Epithelial cell of proximal tubule (primary cell): ENCODE data around the gene GPR89B. TPM values are rescaled to one million over a fixed set of nuclear protein-coding genes. Genes with fewer than 3 reads are reported as not detected.
"Not testable (repeated sequence)": the region's sequence is repeated elsewhere in the genome, so short reads cannot be mapped to it uniquely, and the experiment has no call there.

Experiments used
- DNase-seq: peaks from one replicate; pipeline ENCODE4 v3.0.0-alpha.2; 2011; ENCODE audit warnings: low read depth
- H3K4me3 ChIP-seq: 2 replicates; pipeline ENCODE4 v1.5.1; 2011; ENCODE audit warnings: low read depth, mild to moderate bottlenecking, low read length
- total RNA-seq: library from RNA; depleted of rRNA; stranded (reverse); fragments of >200 nt; gene quantifications from 2 replicates; pipeline ENCODE4 v1.2.3, GENCODE V29; 2015
- TF ChIP-seq, protein P1 (sequence below): conservative IDR thresholded peaks from 2 replicates; pipeline ENCODE4 v1.5.1; 2012; ENCODE audit warnings: low read depth, mild to moderate bottlenecking, low read length

GPR89B gene
- total RNA-seq, 1 donor from 2014 or later, result 9.1 TPM

DNA sequence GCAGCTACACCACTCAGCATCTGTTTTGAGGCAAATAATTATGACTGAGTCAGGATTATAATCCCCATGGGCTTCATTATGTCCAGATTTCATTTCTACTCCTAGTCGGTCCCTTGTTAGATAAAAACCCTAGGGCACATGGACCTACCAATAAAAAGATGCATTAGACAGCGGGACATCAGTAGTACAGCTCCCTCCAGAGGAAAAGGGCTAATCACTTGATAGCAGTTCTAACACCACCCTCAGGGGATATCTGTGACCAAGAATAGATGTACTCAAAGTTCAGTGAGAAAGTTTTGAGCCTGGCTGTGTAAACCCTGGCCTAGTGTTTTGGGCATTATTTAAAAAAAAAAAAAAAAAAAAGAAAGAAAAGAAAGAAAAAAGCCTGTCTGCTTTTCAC is 15.7 kb upstream of the GPR89B start:
- TF ChIP-seq, protein P1, sequence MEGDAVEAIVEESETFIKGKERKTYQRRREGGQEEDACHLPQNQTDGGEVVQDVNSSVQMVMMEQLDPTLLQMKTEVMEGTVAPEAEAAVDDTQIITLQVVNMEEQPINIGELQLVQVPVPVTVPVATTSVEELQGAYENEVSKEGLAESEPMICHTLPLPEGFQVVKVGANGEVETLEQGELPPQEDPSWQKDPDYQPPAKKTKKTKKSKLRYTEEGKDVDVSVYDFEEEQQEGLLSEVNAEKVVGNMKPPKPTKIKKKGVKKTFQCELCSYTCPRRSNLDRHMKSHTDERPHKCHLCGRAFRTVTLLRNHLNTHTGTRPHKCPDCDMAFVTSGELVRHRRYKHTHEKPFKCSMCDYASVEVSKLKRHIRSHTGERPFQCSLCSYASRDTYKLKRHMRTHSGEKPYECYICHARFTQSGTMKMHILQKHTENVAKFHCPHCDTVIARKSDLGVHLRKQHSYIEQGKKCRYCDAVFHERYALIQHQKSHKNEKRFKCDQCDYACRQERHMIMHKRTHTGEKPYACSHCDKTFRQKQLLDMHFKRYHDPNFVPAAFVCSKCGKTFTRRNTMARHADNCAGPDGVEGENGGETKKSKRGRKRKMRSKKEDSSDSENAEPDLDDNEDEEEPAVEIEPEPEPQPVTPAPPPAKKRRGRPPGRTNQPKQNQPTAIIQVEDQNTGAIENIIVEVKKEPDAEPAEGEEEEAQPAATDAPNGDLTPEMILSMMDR, result no peak
- DNase-seq, result no peak
- H3K4me3 ChIP-seq, result no peak overlapping the region

- no peak for DNase-seq
- TF ChIP-seq, protein P1, result no peak
- no peak overlapping the region for H3K4me3 ChIP-seq
Measured at GRCh38 chr1:147913362-147913942, 14.8 kb upstream of the GPR89B start.

DNA sequence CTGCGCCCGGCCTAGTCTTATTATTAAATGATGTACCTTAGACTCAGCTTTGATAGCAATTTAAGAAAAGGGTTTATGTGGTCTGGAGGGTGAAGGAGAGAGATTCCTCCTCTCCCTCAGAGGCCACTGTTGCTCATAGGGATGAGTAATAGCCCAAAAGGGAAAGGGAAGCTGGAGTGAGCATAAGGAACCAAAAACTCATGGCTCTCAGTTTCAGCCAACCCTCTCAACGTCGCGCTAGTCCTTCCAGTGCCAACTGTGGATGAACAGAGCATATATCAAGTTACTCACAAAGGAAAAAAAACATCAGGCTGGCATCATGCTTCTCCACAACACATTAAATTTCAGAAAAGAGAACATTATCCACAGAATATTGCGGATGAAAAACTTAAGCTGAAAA is 8.3 kb upstream of the GPR89B start:
- H3K4me3 ChIP-seq, result no peak overlapping the region
- TF ChIP-seq, protein P1, result no peak
- DNase-seq, result no peak

DNA sequence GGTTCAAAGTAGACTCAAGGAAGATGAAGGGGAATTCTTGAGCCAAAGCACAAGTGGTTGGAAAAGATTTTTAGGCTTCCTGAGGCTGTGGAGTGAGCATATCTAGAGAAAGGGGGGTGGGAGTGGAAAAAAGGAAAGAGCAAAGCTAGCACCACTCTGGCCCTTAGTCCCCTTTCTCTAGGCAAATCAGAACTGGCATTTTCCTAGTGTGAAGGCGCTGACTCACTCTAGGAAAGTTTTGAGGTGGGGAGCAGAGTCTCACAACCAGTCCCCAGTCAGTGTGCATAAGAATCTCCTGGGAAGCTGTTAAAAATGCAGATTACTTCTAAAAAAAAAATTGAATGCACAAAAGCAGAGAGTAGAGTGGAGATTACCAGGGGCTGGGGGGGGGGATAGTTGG is 3.4 kb upstream of the GPR89B start:
- DNase-seq, result no peak
- H3K4me3 ChIP-seq, result no peak overlapping the region
- TF ChIP-seq, protein P1, result no peak

DNA sequence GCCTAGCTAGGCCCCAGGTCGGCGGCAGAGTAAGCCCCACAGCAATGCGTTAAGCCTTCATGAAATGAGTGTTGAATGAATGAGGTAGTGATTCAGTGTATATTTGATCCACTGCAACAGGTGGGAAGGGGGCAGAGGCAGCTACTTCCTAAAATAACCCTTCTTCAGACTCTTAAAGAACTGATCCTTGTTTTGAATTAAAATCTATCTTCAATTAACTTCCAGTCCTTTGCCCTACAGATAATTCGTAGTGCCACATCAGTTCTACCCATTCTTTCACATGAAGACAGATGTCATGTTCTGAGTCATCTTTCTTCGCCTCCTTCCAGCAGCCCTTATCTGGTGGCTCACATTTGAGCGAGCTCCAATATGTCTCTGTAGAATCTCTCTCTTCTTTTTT is 1.0 kb upstream of the GPR89B start:
- not testable (repeated sequence) for H3K4me3 ChIP-seq

DNA sequence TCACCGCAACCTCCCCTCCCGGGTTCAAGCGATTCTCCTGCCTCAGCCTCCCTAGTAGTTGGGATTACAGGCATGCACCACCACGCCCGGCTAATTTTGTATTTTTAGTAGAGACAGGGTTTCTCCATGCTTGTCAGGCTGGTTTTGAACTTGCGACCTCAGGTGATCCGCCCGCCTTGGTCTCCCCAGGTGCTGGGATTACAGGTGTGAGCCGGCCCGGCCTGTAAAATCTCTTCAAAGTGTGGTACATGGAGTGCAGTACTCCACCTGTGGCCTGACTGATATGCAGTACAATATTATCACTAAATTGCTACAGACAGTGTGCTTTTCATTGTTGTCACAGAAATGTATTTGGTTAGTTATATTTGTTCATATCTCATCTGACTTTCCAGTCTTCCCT is 531 bp upstream of the GPR89B start:
- not testable (repeated sequence) for H3K4me3 ChIP-seq, DNase-seq

More for the DNA sequence above, 1.0 kb upstream of the GPR89B start:
- DNase-seq, result not testable (repeated sequence)

DNA sequence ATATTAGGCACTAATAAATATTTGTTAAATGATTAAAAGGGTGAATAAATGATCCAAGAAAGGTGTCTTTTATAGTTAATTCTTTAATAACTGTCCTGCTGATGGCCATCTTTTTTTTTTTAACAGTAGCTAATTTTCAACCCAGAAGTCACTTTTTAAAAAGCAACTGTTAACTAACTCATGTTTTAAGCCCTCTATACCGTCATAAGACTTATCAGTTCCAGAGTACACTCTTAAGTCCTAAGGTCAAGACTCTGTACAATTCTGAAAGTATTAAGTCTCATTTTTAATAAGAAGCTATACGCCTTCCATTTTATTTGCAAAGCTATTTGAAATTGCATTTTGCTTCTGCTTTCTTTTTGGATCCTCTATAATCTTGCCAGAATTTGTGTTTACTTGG is 2.9 kb downstream of the GPR89B start:
- H3K4me3 ChIP-seq, DNase-seq: not testable (repeated sequence)

GRCh38 chr1:147935296-147935695 is 7.1 kb downstream of the GPR89B start:
- not testable (repeated sequence) for H3K4me3 ChIP-seq, DNase-seq

DNA sequence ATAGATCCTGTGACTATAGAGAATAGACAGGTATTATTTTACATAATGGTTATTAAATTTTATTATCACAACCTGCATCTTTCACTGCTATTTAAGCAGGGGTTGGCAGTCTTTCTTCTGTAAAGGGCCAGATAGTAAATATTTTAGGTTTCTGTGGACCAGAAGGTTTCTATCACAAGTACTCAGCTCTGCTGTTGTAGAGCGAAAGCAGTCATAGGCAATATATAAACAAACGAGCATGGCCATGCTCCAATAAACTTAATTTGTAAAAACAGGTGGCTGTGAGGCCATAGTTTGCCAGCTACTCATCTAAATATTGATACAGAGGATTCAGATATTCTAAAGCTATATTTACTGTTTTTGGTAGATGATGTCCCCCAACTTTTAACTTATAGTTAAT is 12.2 kb downstream of the GPR89B start:
- H3K4me3 ChIP-seq, result not testable (repeated sequence)

GRCh38 chr1:147942563-147942962 is 14.3 kb downstream of the GPR89B start:
- not testable (repeated sequence) for DNase-seq, H3K4me3 ChIP-seq

More for the DNA sequence above, 12.2 kb downstream of the GPR89B start:
- not testable (repeated sequence) for DNase-seq

GRCh38 chr1:147949517-147949916 is 21.3 kb downstream of the GPR89B start:
- DNase-seq, H3K4me3 ChIP-seq: not testable (repeated sequence)

DNA sequence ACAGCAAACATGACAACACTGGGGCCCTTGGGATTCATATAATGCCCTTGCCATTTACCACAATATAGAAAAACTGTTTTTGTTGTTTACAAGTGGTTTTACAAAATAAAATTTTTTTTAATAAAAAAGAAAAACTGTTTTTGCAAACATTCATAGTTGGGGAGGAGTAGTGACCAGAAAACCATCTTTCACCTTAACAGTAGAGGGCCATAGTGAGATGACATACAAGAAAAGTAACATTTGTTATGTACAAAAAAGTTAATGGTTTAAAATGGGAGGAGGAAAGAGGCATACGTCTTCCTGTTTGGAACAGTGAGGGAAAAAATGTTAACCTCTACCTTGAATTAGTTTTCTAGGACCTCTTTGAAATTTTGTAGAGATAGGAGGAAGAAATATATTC is 30.7 kb downstream of the GPR89B start:
- not testable (repeated sequence) for DNase-seq

DNA sequence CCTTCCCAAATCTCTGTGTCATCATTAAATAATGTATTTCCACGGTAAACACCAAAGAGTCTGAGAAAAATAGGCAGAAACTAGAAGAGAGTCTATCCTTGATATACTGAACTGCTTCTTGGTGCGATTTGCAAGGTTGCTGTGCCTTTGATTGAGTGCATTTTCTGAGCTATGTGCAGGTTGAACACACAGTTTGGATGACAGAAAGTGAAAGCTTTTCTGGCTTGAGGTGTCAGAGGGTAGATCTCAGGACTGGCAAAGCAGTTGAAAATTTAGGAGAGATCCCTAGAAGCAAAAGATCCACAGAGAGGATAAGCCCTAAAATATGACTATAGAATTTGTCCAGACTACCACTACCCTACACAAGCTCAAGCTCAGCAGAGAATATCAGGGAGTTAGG is 31.5 kb downstream of the GPR89B start:
- not testable (repeated sequence) for DNase-seq, H3K4me3 ChIP-seq

More for the DNA sequence above, 30.7 kb downstream of the GPR89B start:
- H3K4me3 ChIP-seq, result not testable (repeated sequence)

- DNase-seq, H3K4me3 ChIP-seq: not testable (repeated sequence)
Measured at GRCh38 chr1:147964575-147964974, 36.4 kb downstream of the GPR89B start.

- DNase-seq, H3K4me3 ChIP-seq: not testable (repeated sequence)
Measured at GRCh38 chr1:147966657-147967056, 38.4 kb downstream of the GPR89B start.
